ENCODE data around the gene TCF3. TPM values are rescaled to one million over a fixed set of nuclear protein-coding genes. Genes with fewer than 3 reads are reported as not detected.
"Not testable (repeated sequence)": the region's sequence is repeated elsewhere in the genome, so short reads cannot be mapped to it uniquely, and the experiment has no call there.

Gene TCF3
- total and polyA plus RNA-seq, 2 donors (not counting 1 experiment from before 2014, with no cell fraction given) = 39.3 to 54.7 TPM

- H3K4me1 ChIP-seq (ENCODE audit: control insufficient read depth, extremely low read depth, insufficient read depth, low read length) = no peaks in the 10 kb centered on the region
- no peak overlapping the region for H3K4me3 ChIP-seq (replicated peaks in 1 of 4; ENCODE audit: control extremely low read depth in 1 of 4, insufficient read depth in 1 of 4, low read depth in 3 of 4, low read length in 4 of 4)
- no peak overlapping the region for H3K27ac ChIP-seq (ENCODE audit: insufficient read depth, low read length)
- H3K9ac ChIP-seq (ENCODE audit: insufficient read depth, low read length) = no peak overlapping the region
- no peaks in the 10 kb centered on the region for H3K79me2 ChIP-seq (ENCODE audit: control insufficient read depth, insufficient read depth, low read length)
- TF ChIP-seq CTCF (conservative IDR thresholded peaks at IDR 0.05 in 1 of 2, IDR thresholded peaks at IDR 0.05 in 1 of 2; ENCODE audit: low read depth in 1 of 2, low read length in 2 of 2) (no peak), EZH2 (IDR thresholded peaks at IDR 0.05; ENCODE audit: low read length, missing control alignments) (no peak)
- H2AFZ ChIP-seq (ENCODE audit: low read length) = no peak overlapping the region
- no peaks in the 10 kb centered on the region for H3K9me3 ChIP-seq (ENCODE audit: control insufficient read depth, insufficient read depth, low read depth, low read length)
- DNase-seq (ENCODE audit: low read depth in 2 of 2) = no peak
- no peaks in the 10 kb centered on the region for H4K20me1 ChIP-seq (ENCODE audit: control insufficient read depth, extremely low read depth, insufficient read depth, low read length)
- peaks cover 16% of the 10 kb centered on the region for H3K27me3 ChIP-seq (ENCODE audit: control insufficient read depth, insufficient read depth, low read length)
- H3K36me3 ChIP-seq (ENCODE audit: control insufficient read depth, insufficient read depth, low read length) = no peaks in the 10 kb centered on the region
- H3K4me2 ChIP-seq (ENCODE audit: extremely low read depth, insufficient read depth, low read length) = no peak overlapping the region
These were observed 47.8 kb upstream of the TCF3 start for GRCh38 chr19:1699998-1700732.

- Histone ChIP-seq H3K9me3 (ENCODE audit: control insufficient read depth, insufficient read depth, low read depth, low read length) (no peaks in the 10 kb centered on the region), H3K27me3 (ENCODE audit: control insufficient read depth, insufficient read depth, low read length) (peaks cover 16% of the 10 kb centered on the region), H3K4me1 (ENCODE audit: control insufficient read depth, extremely low read depth, insufficient read depth, low read length) (no peaks in the 10 kb centered on the region), H3K9ac (ENCODE audit: insufficient read depth, low read length) (no peak overlapping the region), H4K20me1 (ENCODE audit: control insufficient read depth, extremely low read depth, insufficient read depth, low read length) (no peaks in the 10 kb centered on the region), H3K36me3 (ENCODE audit: control insufficient read depth, insufficient read depth, low read length) (no peaks in the 10 kb centered on the region), H3K79me2 (ENCODE audit: control insufficient read depth, insufficient read depth, low read length) (no peaks in the 10 kb centered on the region), H3K27ac (ENCODE audit: insufficient read depth, low read length) (no peak overlapping the region), H3K4me3 (replicated peaks in 1 of 4; ENCODE audit: control extremely low read depth in 1 of 4, insufficient read depth in 1 of 4, low read depth in 3 of 4, low read length in 4 of 4) (no peak overlapping the region), H2AFZ (ENCODE audit: low read length) (no peak overlapping the region), H3K4me2 (ENCODE audit: extremely low read depth, insufficient read depth, low read length) (no peak overlapping the region)
- no peak for DNase-seq (ENCODE audit: low read depth in 2 of 2)
- TF ChIP-seq CTCF (conservative IDR thresholded peaks at IDR 0.05 in 1 of 2, IDR thresholded peaks at IDR 0.05 in 1 of 2; ENCODE audit: low read depth in 1 of 2, low read length in 2 of 2) (no peak), EZH2 (IDR thresholded peaks at IDR 0.05; ENCODE audit: low read length, missing control alignments) (no peak)
These were observed 47.0 kb upstream of the TCF3 start for GRCh38 chr19:1699386-1699785.

GRCh38 chr19:1698636-1699035, 46.2 kb upstream of the TCF3 start:
- no peak overlapping the region for H3K4me3 ChIP-seq (replicated peaks in 1 of 4; ENCODE audit: control extremely low read depth in 1 of 4, insufficient read depth in 1 of 4, low read depth in 3 of 4, low read length in 4 of 4)
- no peak overlapping the region for H3K9ac ChIP-seq (ENCODE audit: insufficient read depth, low read length)
- H2AFZ ChIP-seq (ENCODE audit: low read length) = no peak overlapping the region
- no peaks in the 10 kb centered on the region for H3K9me3 ChIP-seq (ENCODE audit: control insufficient read depth, insufficient read depth, low read depth, low read length)
- H3K4me1 ChIP-seq (ENCODE audit: control insufficient read depth, extremely low read depth, insufficient read depth, low read length) = no peaks in the 10 kb centered on the region
- H3K27ac ChIP-seq (ENCODE audit: insufficient read depth, low read length) = no peak overlapping the region
- TF ChIP-seq EZH2 (IDR thresholded peaks at IDR 0.05; ENCODE audit: low read length, missing control alignments) (no peak), CTCF (conservative IDR thresholded peaks at IDR 0.05 in 1 of 2, IDR thresholded peaks at IDR 0.05 in 1 of 2; ENCODE audit: low read depth in 1 of 2, low read length in 2 of 2) (no peak)
- H3K36me3 ChIP-seq (ENCODE audit: control insufficient read depth, insufficient read depth, low read length) = no peaks in the 10 kb centered on the region
- no peak for DNase-seq (ENCODE audit: low read depth in 2 of 2)
- no peak overlapping the region for H3K4me2 ChIP-seq (ENCODE audit: extremely low read depth, insufficient read depth, low read length)
- H4K20me1 ChIP-seq (ENCODE audit: control insufficient read depth, extremely low read depth, insufficient read depth, low read length) = no peaks in the 10 kb centered on the region
- H3K79me2 ChIP-seq (ENCODE audit: control insufficient read depth, insufficient read depth, low read length) = no peaks in the 10 kb centered on the region
- H3K27me3 ChIP-seq (ENCODE audit: control insufficient read depth, insufficient read depth, low read length) = peaks cover 16% of the 10 kb centered on the region

GRCh38 chr19:1695481-1695880, 43.1 kb upstream of the TCF3 start:
- not testable (repeated sequence) for H3K4me3 ChIP-seq (replicated peaks in 1 of 4; ENCODE audit: control extremely low read depth in 1 of 4, insufficient read depth in 1 of 4, low read depth in 3 of 4, low read length in 4 of 4); H3K27me3 ChIP-seq (ENCODE audit: control insufficient read depth, insufficient read depth, low read length); H2AFZ ChIP-seq (ENCODE audit: low read length); H3K36me3 ChIP-seq (ENCODE audit: control insufficient read depth, insufficient read depth, low read length); H3K4me2 ChIP-seq (ENCODE audit: extremely low read depth, insufficient read depth, low read length); H3K9me3 ChIP-seq (ENCODE audit: control insufficient read depth, insufficient read depth, low read depth, low read length); H3K9ac ChIP-seq (ENCODE audit: insufficient read depth, low read length); DNase-seq (ENCODE audit: low read depth in 2 of 2); H3K4me1 ChIP-seq (ENCODE audit: control insufficient read depth, extremely low read depth, insufficient read depth, low read length); H3K79me2 ChIP-seq (ENCODE audit: control insufficient read depth, insufficient read depth, low read length); H4K20me1 ChIP-seq (ENCODE audit: control insufficient read depth, extremely low read depth, insufficient read depth, low read length); H3K27ac ChIP-seq (ENCODE audit: insufficient read depth, low read length)
